Hepatocyte (in vitro differentiated cells): Measurements from ENCODE around the gene CHMP2B. TPM values are rescaled to one million over a fixed set of nuclear protein-coding genes. Genes with fewer than 3 reads are reported as not detected.

Source experiments
- DNase-seq: peaks from one replicate; pipeline ENCODE4 v3.0.0-alpha.2; 2016; ENCODE audit warnings: low spot score
- H2AFZ ChIP-seq: fragments of 200-600 bp; sonication (generic); 2 replicates; pipeline ENCODE4 v1.6.0; 2016; ENCODE audit warnings: antibody characterized with exemption, mild to moderate bottlenecking
- H3K27ac ChIP-seq: fragments of 200-600 bp; sonication (generic); 2 replicates; pipeline ENCODE4 v1.5.1; 2016; ENCODE audit warnings: mild to moderate bottlenecking
- H3K27me3 ChIP-seq: fragments of 200-600 bp; sonication (generic); 2 replicates; pipeline ENCODE4 v1.6.1; 2016
- H3K36me3 ChIP-seq: fragments of 200-600 bp; sonication (generic); replicated peaks from 2 replicates; pipeline ENCODE4 v1.5.1; 2016; ENCODE audit warnings: low read depth; ENCODE audit not compliant: insufficient read depth
- H3K4me1 ChIP-seq: fragments of 200-600 bp; sonication (generic); 2 replicates; pipeline ENCODE4 v1.5.1; 2016; ENCODE audit warnings: mild to moderate bottlenecking, moderate library complexity; ENCODE audit not compliant: insufficient read depth
- H3K4me2 ChIP-seq: fragments of 200-600 bp; sonication (generic); 2 replicates; pipeline ENCODE4 v1.6.0; 2016
- H3K4me3 ChIP-seq: fragments of 200-600 bp; sonication (generic); 2 replicates; pipeline ENCODE4 v1.5.1; 2016; ENCODE audit warnings: mild to moderate bottlenecking
- H3K79me2 ChIP-seq: fragments of 200-600 bp; sonication (generic); 2 replicates; pipeline ENCODE4 v1.6.0; 2017; ENCODE audit warnings: mild to moderate bottlenecking
- H3K9me2 ChIP-seq: fragments of 200-600 bp; sonication (generic); replicated peaks from 2 replicates; pipeline ENCODE4 v1.6.0; 2017; ENCODE audit warnings: mild to moderate bottlenecking; ENCODE audit not compliant: insufficient read depth
- H3K9me3 ChIP-seq: fragments of 200-600 bp; sonication (generic); 2 replicates; pipeline ENCODE4 v1.5.1; 2016; ENCODE audit warnings: low read depth, mild to moderate bottlenecking
- H4K20me1 ChIP-seq: fragments of 200-600 bp; sonication (generic); 2 replicates; pipeline ENCODE4 v1.6.0; 2016; ENCODE audit warnings: mild to moderate bottlenecking; ENCODE audit not compliant: insufficient read depth, poor library complexity, severe bottlenecking
- EZH2 ChIP-seq: fragments of 200-600 bp; sonication (generic); IDR thresholded peaks from 2 replicates; pipeline ENCODE4 v1.6.1; 2016; ENCODE audit warnings: antibody characterized with exemption, mild to moderate bottlenecking, borderline replicate concordance
- EZH2phosphoT487 ChIP-seq: fragments of 200-600 bp; sonication (generic); IDR thresholded peaks from one replicate; pipeline ENCODE4 v1.6.1; 2018; ENCODE audit warnings: antibody characterized with exemption, mild to moderate bottlenecking, low read depth, moderate library complexity; ENCODE audit not compliant: unreplicated experiment, severe bottlenecking
- WGBS: methylation state at CpG from one replicate; pipeline ENCODE4 v1.1.6; 2016; ENCODE audit warnings: low lambda C conversion rate; ENCODE audit errors: missing lambda C conversion rate; 5-methylcytosine and 5-hydroxymethylcytosine counted together
- polyA plus RNA-seq: library from polyadenylated mRNA; unstranded; fragments of >200 nt; fragmentation: Nextera tagmentation; extraction: Ambion mirVana; gene quantifications from 2 replicates; pipeline ENCODE4 v1.2.1, GENCODE V29; 2016
- total RNA-seq: library from RNA; depleted of rRNA; stranded (reverse); fragments of >200 nt; gene quantifications from 2 replicates; pipeline ENCODE4 v1.2.3, GENCODE V29; 2014
- TF ChIP-seq, protein P1 (sequence below): fragments of 200-600 bp; sonication (generic); IDR thresholded peaks from 2 replicates; pipeline ENCODE4 v1.5.1; 2016; ENCODE audit warnings: antibody characterized with exemption, mild to moderate bottlenecking; ENCODE audit not compliant: poor library complexity

The CHMP2B gene
- total and polyA plus RNA-seq, 2 experiments from 2014 or later: 69.5 to 79.3 TPM

DNA sequence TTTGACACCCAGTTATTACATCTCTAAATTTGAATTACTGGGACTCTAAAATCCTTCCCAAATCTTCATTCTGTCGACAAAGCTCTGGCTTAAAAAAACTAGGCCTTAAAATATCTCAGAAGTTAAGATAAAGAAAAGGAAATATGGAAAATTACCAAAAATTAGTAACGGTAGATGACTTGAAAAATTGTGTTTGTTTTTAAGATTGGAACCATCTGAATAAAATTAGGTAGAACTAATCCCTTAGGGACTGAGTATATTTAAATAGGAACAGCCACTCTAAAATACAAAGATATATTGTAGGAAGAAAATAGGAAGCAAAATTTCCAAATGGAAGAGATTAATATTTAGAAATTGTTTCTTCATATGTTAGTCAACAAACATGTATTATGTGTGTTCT is 45.1 kb upstream of the CHMP2B start:
- Histone ChIP-seq H2AFZ (no peak overlapping the region), H3K9me2 (no peaks in the 10 kb centered on the region), H3K4me3 (no peak overlapping the region), H4K20me1 (no peaks in the 10 kb centered on the region), H3K27me3 (no peaks in the 10 kb centered on the region), H3K27ac (no peak overlapping the region), H3K79me2 (no peaks in the 10 kb centered on the region), H3K4me1 (no peaks in the 10 kb centered on the region), H3K9me3 (no peaks in the 10 kb centered on the region), H3K4me2 (no peak overlapping the region), H3K36me3 (no peaks in the 10 kb centered on the region)
- TF ChIP-seq, protein P1, sequence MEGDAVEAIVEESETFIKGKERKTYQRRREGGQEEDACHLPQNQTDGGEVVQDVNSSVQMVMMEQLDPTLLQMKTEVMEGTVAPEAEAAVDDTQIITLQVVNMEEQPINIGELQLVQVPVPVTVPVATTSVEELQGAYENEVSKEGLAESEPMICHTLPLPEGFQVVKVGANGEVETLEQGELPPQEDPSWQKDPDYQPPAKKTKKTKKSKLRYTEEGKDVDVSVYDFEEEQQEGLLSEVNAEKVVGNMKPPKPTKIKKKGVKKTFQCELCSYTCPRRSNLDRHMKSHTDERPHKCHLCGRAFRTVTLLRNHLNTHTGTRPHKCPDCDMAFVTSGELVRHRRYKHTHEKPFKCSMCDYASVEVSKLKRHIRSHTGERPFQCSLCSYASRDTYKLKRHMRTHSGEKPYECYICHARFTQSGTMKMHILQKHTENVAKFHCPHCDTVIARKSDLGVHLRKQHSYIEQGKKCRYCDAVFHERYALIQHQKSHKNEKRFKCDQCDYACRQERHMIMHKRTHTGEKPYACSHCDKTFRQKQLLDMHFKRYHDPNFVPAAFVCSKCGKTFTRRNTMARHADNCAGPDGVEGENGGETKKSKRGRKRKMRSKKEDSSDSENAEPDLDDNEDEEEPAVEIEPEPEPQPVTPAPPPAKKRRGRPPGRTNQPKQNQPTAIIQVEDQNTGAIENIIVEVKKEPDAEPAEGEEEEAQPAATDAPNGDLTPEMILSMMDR: no peak
- TF ChIP-seq EZH2 (no peak), EZH2phosphoT487 (no peak)
- WGBS: 80% methylated on average over 2 of the region's 2 CpGs
- DNase-seq: no peak

DNA sequence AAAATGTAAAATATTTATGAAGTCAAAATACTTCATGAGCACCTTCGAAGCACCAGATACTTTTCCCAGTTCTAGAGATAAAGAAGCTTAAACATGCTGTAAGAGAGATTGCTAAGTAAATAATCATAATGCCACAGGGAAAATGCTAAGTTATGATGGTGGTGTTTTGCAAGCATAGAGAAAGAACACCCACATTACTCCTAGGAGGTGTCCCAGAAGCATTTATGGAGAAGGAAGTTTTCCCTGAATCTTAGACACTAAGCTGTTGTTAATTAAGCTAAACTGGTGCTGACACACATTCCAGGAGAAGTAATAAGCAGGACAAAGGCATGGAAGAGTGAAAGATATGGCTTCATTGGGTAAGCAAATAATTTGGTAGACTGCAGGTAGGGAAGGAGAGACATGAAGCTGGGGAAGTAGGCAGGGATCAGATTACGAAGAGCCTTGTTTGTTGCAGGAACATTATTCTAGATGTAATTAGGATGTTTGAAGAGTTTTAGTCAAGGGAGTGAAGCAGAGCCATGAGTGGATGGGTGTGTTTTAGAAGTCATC is 40.4 kb upstream of the CHMP2B start:
- H3K4me2 ChIP-seq: peak overlapping the region; percentile 2
- WGBS: 51% methylated on average over 2 of the region's 2 CpGs
- H3K79me2 ChIP-seq: no peaks in the 10 kb centered on the region
- no peaks in the 10 kb centered on the region for H3K9me3 ChIP-seq
- H2AFZ ChIP-seq: no peak overlapping the region
- no peaks in the 10 kb centered on the region for H3K9me2 ChIP-seq
- no peak overlapping the region for H3K27ac ChIP-seq
- no peaks in the 10 kb centered on the region for H3K27me3 ChIP-seq
- no peak for DNase-seq
- TF ChIP-seq EZH2 (no peak), EZH2phosphoT487 (no peak)
- TF ChIP-seq, protein P1: no peak
- no peak overlapping the region for H3K4me3 ChIP-seq
- no peaks in the 10 kb centered on the region for H3K4me1 ChIP-seq
- no peaks in the 10 kb centered on the region for H3K36me3 ChIP-seq
- H4K20me1 ChIP-seq: no peaks in the 10 kb centered on the region

DNA sequence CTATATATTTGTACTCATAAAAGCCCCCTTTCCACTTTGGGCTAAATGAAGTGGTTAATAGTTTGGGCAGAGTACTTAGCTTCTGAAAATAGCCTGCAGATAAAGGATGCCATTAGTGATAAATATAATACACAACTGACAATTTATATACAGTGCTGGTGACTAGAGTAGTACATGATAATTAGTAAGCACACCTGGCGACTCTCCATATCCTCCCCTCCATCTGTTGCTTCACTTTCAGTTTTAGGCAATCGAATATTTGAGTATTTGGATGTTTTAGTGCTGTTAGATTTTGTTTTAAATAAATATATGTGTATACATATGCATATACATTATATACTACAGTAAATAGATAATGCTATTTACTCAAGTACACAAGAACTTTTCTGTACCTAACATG is 35.9 kb upstream of the CHMP2B start:
- no peak for DNase-seq
- Histone ChIP-seq H4K20me1 (no peaks in the 10 kb centered on the region), H3K4me3 (no peak overlapping the region), H3K4me2 (no peak overlapping the region), H3K36me3 (no peaks in the 10 kb centered on the region), H2AFZ (no peak overlapping the region), H3K27me3 (no peaks in the 10 kb centered on the region), H3K4me1 (no peaks in the 10 kb centered on the region), H3K9me2 (no peaks in the 10 kb centered on the region), H3K27ac (no peak overlapping the region), H3K79me2 (no peaks in the 10 kb centered on the region), H3K9me3 (no peaks in the 10 kb centered on the region)
- WGBS: 77% methylated on average over 2 of the region's 2 CpGs
- TF ChIP-seq EZH2: no peak
- no peak for TF ChIP-seq EZH2phosphoT487
- TF ChIP-seq, protein P1: no peak

DNA sequence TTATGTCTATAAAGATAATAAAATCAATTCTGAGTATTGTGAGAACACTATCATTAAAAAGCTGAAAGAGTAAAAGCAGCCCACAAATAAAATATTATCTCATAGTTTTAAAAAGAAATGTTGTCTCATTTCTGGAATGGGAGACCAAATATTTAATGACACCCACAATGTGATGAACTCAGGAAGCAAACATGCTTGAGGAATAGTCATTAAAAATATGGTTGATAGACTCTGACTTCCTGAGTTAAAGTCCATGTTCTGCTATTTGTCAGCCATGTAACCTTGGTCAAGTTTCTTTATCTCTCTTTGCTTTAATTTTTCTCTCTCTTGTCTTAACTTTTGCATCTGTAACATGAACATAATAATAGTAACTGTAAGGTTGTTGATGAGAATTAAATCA is 35.5 kb upstream of the CHMP2B start:
- Histone ChIP-seq H3K4me2 (no peak overlapping the region), H3K9me3 (no peaks in the 10 kb centered on the region), H3K4me3 (no peak overlapping the region), H3K27ac (no peak overlapping the region), H2AFZ (no peak overlapping the region), H3K79me2 (no peaks in the 10 kb centered on the region), H3K4me1 (no peaks in the 10 kb centered on the region), H3K9me2 (no peaks in the 10 kb centered on the region), H4K20me1 (no peaks in the 10 kb centered on the region), H3K27me3 (no peaks in the 10 kb centered on the region), H3K36me3 (no peaks in the 10 kb centered on the region)
- TF ChIP-seq EZH2phosphoT487: no peak
- no peak for TF ChIP-seq EZH2
- TF ChIP-seq, protein P1: no peak
- DNase-seq: no peak
